NB4 (cell line): ENCODE results near the gene HTR7.

Experiments used
- CTCF ChIP-seq: IDR thresholded peaks from one replicate; pipeline ENCODE4 v1.5.1; 2012; ENCODE audit warnings: low read depth, low read length
- MAX ChIP-seq: IDR thresholded peaks from 2 replicates; pipeline ENCODE4 v1.6.1; 2011; ENCODE audit warnings: low read depth, low read length
- MYC ChIP-seq: IDR thresholded peaks from 2 replicates; pipeline ENCODE4 v1.6.1; 2011; ENCODE audit warnings: low read depth, low read length
- POLR2A ChIP-seq: IDR thresholded peaks from 2 replicates; pipeline ENCODE4 v1.6.1; 2011; ENCODE audit warnings: mild to moderate bottlenecking; ENCODE audit not compliant: insufficient read length; ENCODE audit errors: extremely low read depth

- TF ChIP-seq CTCF: no peak
- TF ChIP-seq POLR2A: no peak
- no peak for TF ChIP-seq MAX
- no peak for TF ChIP-seq MYC
Measured at GRCh38 chr10:90712529-90712928, 145.3 kb downstream of the HTR7 start.
